ENCODE measurements around the gene IL4R.

IL4R gene

GRCh38 chr16:27289669-27290068, 24.1 kb upstream of the IL4R start:
- DNase-seq: no peak

- no peak for DNase-seq
These were observed 23.2 kb upstream of the IL4R start for GRCh38 chr16:27290562-27290961.

GRCh38 chr16:27291106-27291505, 22.7 kb upstream of the IL4R start:
- no peak for DNase-seq

GRCh38 chr16:27291722-27292240, 22.0 kb upstream of the IL4R start:
- no peak for DNase-seq

- no peak for DNase-seq
These were observed 20.4 kb upstream of the IL4R start for GRCh38 chr16:27293343-27293742.

GRCh38 chr16:27298132-27298531, 15.6 kb upstream of the IL4R start:
- no peak for DNase-seq

- no peak for DNase-seq
These were observed 12.4 kb upstream of the IL4R start for GRCh38 chr16:27301236-27301861.

GRCh38 chr16:27302126-27302525, 11.6 kb upstream of the IL4R start:
- no peak for DNase-seq

- DNase-seq: no peak
These were observed 10.3 kb upstream of the IL4R start for GRCh38 chr16:27303256-27304100.

- DNase-seq: no peak
These were observed 9.7 kb upstream of the IL4R start for GRCh38 chr16:27304102-27304501.

GRCh38 chr16:27304881-27305745, 8.7 kb upstream of the IL4R start:
- DNase-seq: no peak

- no peak for DNase-seq
These were observed 7.8 kb upstream of the IL4R start for GRCh38 chr16:27305839-27306442.

GRCh38 chr16:27308792-27309191, 5.0 kb upstream of the IL4R start:
- no peak for DNase-seq

- no peak for DNase-seq
These were observed 3.0 kb upstream of the IL4R start for GRCh38 chr16:27310576-27311447.

GRCh38 chr16:27311448-27311830, 2.3 kb upstream of the IL4R start:
- no peak for DNase-seq

GRCh38 chr16:27311897-27312303, 1.9 kb upstream of the IL4R start:
- no peak for DNase-seq

GRCh38 chr16:27312580-27313421, 973 bp upstream of the IL4R start:
- DNase-seq: no peak

- DNase-seq: peak; percentile 26
These were observed 468 bp downstream of the IL4R start for GRCh38 chr16:27314161-27314723.

- DNase-seq: no peak
These were observed 1.2 kb downstream of the IL4R start for GRCh38 chr16:27314986-27315332.

GRCh38 chr16:27315333-27316037, 1.7 kb downstream of the IL4R start:
- DNase-seq: no peak
